OCI-LY3 (cell line): Measurements from ENCODE around the gene RERE.

Experiments
- H2AFZ ChIP-seq: fragments of 200-600, 300-600 bp; shearing (Covaris generic); 2 replicates; pipeline ENCODE4 v1.6.0; 2014; ENCODE audit warnings: antibody characterized with exemption, low read depth, low read length
- H3K27ac ChIP-seq: fragments of 200-600, 300-600 bp; sonication (generic); 2 replicates; pipeline ENCODE4 v1.5.1; 2014; ENCODE audit warnings: mild to moderate bottlenecking, low read length, moderate library complexity, mixed read lengths
- H3K27me3 ChIP-seq: fragments of 200-600, 300-600 bp; sonication (generic); 2 replicates; pipeline ENCODE4 v1.6.1; 2014; ENCODE audit warnings: low read depth, low read length, mixed read lengths
- H3K36me3 ChIP-seq: fragments of 200-600, 300-600 bp; sonication (generic); replicated peaks from 2 replicates; pipeline ENCODE3; 2014; ENCODE audit warnings: low read depth, low read length, mixed read lengths
- H3K4me1 ChIP-seq: fragments of 300-600, 200-600 bp; sonication (generic); 2 replicates; pipeline ENCODE4 v1.6.1; 2014; ENCODE audit warnings: low read length, mixed read lengths
- H3K4me2 ChIP-seq: fragments of 200-600, 300-600 bp; sonication (generic); 2 replicates; pipeline ENCODE4 v1.6.1; 2014; ENCODE audit warnings: low read length, mixed read lengths
- H3K4me3 ChIP-seq: fragments of 300-600, 200-600 bp; sonication (generic); 2 replicates; pipeline ENCODE4 v1.5.1; 2014; ENCODE audit warnings: antibody characterized with exemption, mild to moderate bottlenecking, low read length, moderate library complexity
- H3K79me2 ChIP-seq: fragments of 300-600, 200-600 bp; shearing (Covaris generic); 2 replicates; pipeline ENCODE4 v1.6.1; 2014; ENCODE audit warnings: mild to moderate bottlenecking, low read length, mixed read lengths
- H3K9ac ChIP-seq: fragments of 300-600, 200-600 bp; shearing (Covaris generic); 2 replicates; pipeline ENCODE4 v1.6.0; 2014; ENCODE audit warnings: mild to moderate bottlenecking, low read length, moderate library complexity
- H3K9me3 ChIP-seq: fragments of 200-600, 300-600 bp; shearing (Covaris generic); 2 replicates; pipeline ENCODE4 v1.6.1; 2014; ENCODE audit warnings: low read length, mixed read lengths; ENCODE audit not compliant: insufficient read depth
- H4K20me1 ChIP-seq: fragments of 200-600, 300-600 bp; sonication (generic); 2 replicates; pipeline ENCODE4 v1.6.1; 2016; ENCODE audit warnings: low read length, mixed read lengths; ENCODE audit not compliant: insufficient read depth
- EZH2phosphoT487 ChIP-seq: fragments of 200-600 bp; shearing (Covaris generic); IDR thresholded peaks from 2 replicates; pipeline ENCODE4 v1.6.1; 2018; ENCODE audit warnings: antibody characterized with exemption, mixed run types, low read depth
- TF ChIP-seq, protein P1 (sequence below): fragments of 200-600, 300-600 bp; sonication (generic); IDR thresholded peaks from 2 replicates; pipeline ENCODE4 v1.5.1; 2014; ENCODE audit warnings: antibody characterized with exemption, low read length, low read depth

RERE gene

DNA sequence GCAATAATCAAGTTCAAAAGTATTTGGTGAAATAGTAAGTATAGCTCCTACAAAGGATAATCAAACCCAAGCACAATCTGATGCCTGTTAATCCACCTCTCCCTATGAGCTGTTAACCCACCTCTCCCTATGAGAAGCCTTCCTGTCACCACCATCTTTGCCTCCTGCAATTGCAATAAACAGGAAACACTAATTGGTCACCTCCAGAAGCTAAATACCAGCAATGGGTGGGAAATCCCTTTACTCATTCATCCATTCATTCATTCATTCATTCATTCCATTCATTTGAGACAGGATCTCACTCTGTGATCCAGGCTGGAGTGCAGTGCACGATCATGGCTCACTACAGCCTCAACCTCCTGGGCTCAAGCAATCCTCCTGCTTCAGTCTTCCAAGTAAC is 132.8 kb downstream of the RERE start:
- Histone ChIP-seq H3K4me1 (peaks cover 40% of the 10 kb centered on the region), H4K20me1 (peaks cover 32% of the 10 kb centered on the region), H3K4me3 (no peak overlapping the region), H2AFZ (no peak overlapping the region), H3K9me3 (no peaks in the 10 kb centered on the region), H3K27me3 (no peaks in the 10 kb centered on the region), H3K79me2 (peaks cover 48% of the 10 kb centered on the region), H3K4me2 (no peak overlapping the region), H3K9ac (no peak overlapping the region), H3K27ac (no peak overlapping the region), H3K36me3 (no peaks in the 10 kb centered on the region)
- TF ChIP-seq, protein P1, sequence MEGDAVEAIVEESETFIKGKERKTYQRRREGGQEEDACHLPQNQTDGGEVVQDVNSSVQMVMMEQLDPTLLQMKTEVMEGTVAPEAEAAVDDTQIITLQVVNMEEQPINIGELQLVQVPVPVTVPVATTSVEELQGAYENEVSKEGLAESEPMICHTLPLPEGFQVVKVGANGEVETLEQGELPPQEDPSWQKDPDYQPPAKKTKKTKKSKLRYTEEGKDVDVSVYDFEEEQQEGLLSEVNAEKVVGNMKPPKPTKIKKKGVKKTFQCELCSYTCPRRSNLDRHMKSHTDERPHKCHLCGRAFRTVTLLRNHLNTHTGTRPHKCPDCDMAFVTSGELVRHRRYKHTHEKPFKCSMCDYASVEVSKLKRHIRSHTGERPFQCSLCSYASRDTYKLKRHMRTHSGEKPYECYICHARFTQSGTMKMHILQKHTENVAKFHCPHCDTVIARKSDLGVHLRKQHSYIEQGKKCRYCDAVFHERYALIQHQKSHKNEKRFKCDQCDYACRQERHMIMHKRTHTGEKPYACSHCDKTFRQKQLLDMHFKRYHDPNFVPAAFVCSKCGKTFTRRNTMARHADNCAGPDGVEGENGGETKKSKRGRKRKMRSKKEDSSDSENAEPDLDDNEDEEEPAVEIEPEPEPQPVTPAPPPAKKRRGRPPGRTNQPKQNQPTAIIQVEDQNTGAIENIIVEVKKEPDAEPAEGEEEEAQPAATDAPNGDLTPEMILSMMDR = no peak
- no peak for TF ChIP-seq EZH2phosphoT487

DNA sequence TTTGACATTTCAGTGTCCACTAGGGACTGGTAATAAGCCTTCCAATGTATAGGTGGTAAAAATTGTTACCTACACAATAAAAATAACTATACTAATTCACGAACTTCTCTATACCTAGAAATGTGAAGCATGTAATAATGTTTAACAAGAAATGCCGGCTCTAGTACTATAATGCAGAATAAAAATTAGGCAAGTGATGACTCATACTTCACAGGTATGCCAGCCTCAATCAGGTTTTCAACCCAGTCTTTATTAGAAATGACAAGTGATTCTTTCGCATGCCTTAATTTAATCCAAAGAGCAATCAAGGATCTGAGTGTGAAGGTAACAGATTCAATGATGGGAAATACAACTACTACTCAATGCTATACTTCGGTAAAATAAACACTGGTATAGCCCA is 134.9 kb downstream of the RERE start:
- H3K4me1 ChIP-seq = peaks cover 39% of the 10 kb centered on the region

DNA sequence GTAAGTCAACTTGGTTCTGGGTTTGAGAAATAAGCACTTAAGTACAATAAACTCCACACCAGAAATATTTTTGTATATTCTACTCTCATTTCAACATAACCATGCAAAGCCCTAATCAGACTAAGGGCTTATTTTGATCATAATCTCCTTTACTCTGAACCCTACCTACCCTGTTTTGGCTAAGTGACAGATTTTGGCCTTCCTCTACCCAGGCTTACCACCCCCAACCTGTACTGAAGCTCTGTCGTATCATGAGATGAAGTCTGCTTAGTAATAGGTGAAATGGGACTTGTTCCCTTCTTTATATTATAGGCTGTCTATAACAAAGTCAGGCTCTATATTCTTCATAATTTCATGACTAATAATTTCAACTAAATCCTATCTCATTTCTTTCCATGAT is 135.5 kb downstream of the RERE start:
- no peaks in the 10 kb centered on the region for H3K9me3 ChIP-seq
- H3K4me2 ChIP-seq = no peak overlapping the region
- no peaks in the 10 kb centered on the region for H3K27me3 ChIP-seq
- H3K27ac ChIP-seq = no peak overlapping the region
- no peak overlapping the region for H3K4me3 ChIP-seq
- no peak overlapping the region for H2AFZ ChIP-seq
- H3K79me2 ChIP-seq = peaks cover 50% of the 10 kb centered on the region
- no peak overlapping the region for H3K9ac ChIP-seq
- H3K36me3 ChIP-seq = no peaks in the 10 kb centered on the region
- H4K20me1 ChIP-seq = peaks cover 30% of the 10 kb centered on the region
- TF ChIP-seq EZH2phosphoT487 = no peak
- TF ChIP-seq, protein P1 = no peak
- H3K4me1 ChIP-seq = peaks cover 33% of the 10 kb centered on the region

More for the DNA sequence above, 134.9 kb downstream of the RERE start:
- Histone ChIP-seq H3K27me3 (no peaks in the 10 kb centered on the region), H3K36me3 (no peaks in the 10 kb centered on the region), H3K9me3 (no peaks in the 10 kb centered on the region), H3K4me3 (no peak overlapping the region), H3K79me2 (peaks cover 52% of the 10 kb centered on the region), H3K9ac (no peak overlapping the region), H2AFZ (no peak overlapping the region), H3K27ac (no peak overlapping the region), H3K4me2 (no peak overlapping the region), H4K20me1 (peaks cover 30% of the 10 kb centered on the region)
- TF ChIP-seq, protein P1 = no peak
- TF ChIP-seq EZH2phosphoT487 = no peak

DNA sequence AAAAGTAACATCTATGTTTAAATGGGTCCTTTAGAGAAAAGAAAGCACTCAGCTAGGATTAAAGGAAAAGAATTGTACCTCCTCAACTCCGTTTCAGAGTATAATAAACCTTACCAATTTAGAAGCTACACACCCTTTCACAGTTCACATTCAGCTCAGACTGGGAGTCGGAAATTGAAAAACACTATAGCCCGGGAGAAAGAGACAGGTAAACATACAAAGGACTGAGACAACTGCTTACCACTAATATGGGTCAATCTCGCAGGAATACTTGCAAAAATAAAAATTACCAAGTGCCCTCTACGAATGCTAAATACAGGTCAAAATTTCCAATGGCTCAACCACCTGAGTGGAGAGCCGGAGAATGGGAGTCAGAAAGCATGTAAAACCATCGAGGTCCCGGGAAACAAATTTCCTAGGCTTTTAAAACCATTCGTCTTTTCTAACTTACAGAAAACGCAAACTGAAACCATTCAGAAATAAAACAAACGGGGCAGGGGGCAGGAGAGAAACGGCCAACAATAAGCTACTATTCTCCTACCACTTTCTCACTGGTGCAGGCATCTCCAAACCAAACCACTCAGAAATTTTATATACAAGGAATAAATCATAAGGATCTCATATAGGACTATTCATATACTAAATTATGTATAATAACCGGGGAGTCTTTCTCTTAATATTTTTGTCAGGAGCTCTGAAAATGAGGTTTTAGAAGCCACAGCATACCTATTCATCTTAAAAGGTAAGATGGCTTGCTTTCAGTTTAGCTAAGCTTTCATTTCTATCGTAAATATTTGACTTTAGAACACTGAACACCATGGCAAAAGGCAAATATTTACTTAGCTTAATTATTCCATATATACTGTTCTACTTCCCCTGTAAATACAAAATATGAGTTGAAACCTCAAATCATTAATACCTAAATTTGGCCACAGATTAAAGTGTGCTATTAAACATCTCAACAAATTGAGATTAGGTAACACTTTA is 136.5 kb downstream of the RERE start:
- Histone ChIP-seq H3K9me3 (no peaks in the 10 kb centered on the region), H3K79me2 (peaks cover 47% of the 10 kb centered on the region), H3K4me1 (peaks cover 31% of the 10 kb centered on the region), H4K20me1 (peaks cover 30% of the 10 kb centered on the region), H3K4me2 (peak overlapping the region; percentile 89), H3K9ac (peak overlapping the region; percentile 32; the same call in 1 of the 2 replicates), H2AFZ (no peak overlapping the region), H3K27me3 (no peaks in the 10 kb centered on the region), H3K4me3 (peak overlapping the region; percentile 72), H3K27ac (no peak overlapping the region), H3K36me3 (no peaks in the 10 kb centered on the region)
- TF ChIP-seq EZH2phosphoT487 = no peak
- TF ChIP-seq, protein P1 = no peak
